WERI-Rb-1 (cell line): ENCODE data around the gene FMN2.

ENCODE experiments used
- DNase-seq: peaks from one replicate; pipeline ENCODE4 v3.0.0-alpha.2; 2020
- H3K27ac ChIP-seq: fragments of 250-450 bp; sonication (Bioruptor Pico); 2 replicates; pipeline ENCODE4 v1.5.1; 2020; ENCODE audit warnings: mild to moderate bottlenecking, moderate library complexity
- H3K27me3 ChIP-seq: fragments of 250-450 bp; sonication (Bioruptor Pico); 2 replicates; pipeline ENCODE4 v1.5.1; 2021; ENCODE audit warnings: mild to moderate bottlenecking, low read depth, moderate library complexity; ENCODE audit not compliant: insufficient read depth, severe bottlenecking
- H3K36me3 ChIP-seq: fragments of 250-450 bp; sonication (Bioruptor Pico); 2 replicates; pipeline ENCODE4 v1.5.1; 2020; ENCODE audit warnings: mild to moderate bottlenecking, moderate library complexity
- H3K4me3 ChIP-seq: 2 replicates; pipeline ENCODE4 v1.5.1; 2011; ENCODE audit warnings: low read depth, mild to moderate bottlenecking, control low read depth, low read length
- H3K9me3 ChIP-seq: fragments of 250-450 bp; sonication (Bioruptor Pico); 2 replicates; pipeline ENCODE4 v1.5.1; 2021; ENCODE audit warnings: mild to moderate bottlenecking, moderate library complexity; ENCODE audit not compliant: severe bottlenecking
- TF ChIP-seq, protein P1 (sequence below): IDR thresholded peaks from 2 replicates; pipeline ENCODE4 v1.5.1; 2011; ENCODE audit warnings: low read depth, mild to moderate bottlenecking, control low read depth, inconsistent platforms, low read length

Gene FMN2

DNA sequence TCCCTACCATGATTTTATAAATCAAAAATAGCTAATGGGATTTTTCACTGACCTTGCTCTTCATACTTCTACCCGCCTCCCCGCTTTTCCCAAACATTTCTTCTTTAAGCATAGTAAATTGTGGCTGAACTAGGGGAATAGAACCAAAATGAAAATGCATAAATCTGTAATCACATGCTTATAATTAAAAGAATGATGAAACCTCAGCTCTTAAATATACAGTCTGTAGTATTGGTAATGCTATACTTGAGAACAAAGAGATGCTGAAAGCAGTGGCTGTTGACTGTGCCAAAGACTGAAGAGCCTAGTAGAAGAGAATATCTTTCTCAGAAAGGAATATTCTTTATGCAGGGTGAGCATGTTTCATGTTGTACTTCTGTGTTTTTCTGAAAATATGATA is 271.1 kb downstream of the FMN2 start:
- peaks cover 76% of the 10 kb centered on the region for H3K36me3 ChIP-seq

DNA sequence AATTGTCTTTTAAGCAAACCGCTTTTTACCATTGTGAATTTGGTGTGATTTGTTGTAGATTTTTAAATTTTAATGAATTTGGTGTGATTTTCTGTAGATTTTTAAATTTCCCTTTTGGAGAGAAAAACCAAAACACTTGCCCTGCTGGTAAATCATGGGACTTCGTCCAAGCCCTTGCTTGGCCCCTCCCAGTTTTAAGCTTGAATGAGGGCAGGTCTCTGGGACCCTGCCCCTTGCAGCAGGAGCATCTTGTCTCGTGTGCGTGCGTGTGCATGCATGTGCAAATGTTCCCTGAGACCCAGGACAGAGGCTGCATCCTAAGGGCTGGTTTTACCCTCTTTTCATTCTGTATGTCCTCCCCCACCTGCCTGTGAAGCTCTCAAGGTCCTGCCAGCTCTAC is 271.6 kb downstream of the FMN2 start:
- Histone ChIP-seq H3K9me3 (no peaks in the 10 kb centered on the region), H3K36me3 (peaks cover 71% of the 10 kb centered on the region), H3K4me3 (no peak overlapping the region), H3K27me3 (no peaks in the 10 kb centered on the region), H3K27ac (no peak overlapping the region)
- DNase-seq = no peak
- TF ChIP-seq, protein P1, sequence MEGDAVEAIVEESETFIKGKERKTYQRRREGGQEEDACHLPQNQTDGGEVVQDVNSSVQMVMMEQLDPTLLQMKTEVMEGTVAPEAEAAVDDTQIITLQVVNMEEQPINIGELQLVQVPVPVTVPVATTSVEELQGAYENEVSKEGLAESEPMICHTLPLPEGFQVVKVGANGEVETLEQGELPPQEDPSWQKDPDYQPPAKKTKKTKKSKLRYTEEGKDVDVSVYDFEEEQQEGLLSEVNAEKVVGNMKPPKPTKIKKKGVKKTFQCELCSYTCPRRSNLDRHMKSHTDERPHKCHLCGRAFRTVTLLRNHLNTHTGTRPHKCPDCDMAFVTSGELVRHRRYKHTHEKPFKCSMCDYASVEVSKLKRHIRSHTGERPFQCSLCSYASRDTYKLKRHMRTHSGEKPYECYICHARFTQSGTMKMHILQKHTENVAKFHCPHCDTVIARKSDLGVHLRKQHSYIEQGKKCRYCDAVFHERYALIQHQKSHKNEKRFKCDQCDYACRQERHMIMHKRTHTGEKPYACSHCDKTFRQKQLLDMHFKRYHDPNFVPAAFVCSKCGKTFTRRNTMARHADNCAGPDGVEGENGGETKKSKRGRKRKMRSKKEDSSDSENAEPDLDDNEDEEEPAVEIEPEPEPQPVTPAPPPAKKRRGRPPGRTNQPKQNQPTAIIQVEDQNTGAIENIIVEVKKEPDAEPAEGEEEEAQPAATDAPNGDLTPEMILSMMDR = no peak

More for the DNA sequence above, 271.1 kb downstream of the FMN2 start:
- H3K4me3 ChIP-seq = no peak overlapping the region
- DNase-seq = no peak
- H3K27me3 ChIP-seq = no peaks in the 10 kb centered on the region
- no peak overlapping the region for H3K27ac ChIP-seq
- no peaks in the 10 kb centered on the region for H3K9me3 ChIP-seq
- TF ChIP-seq, protein P1 = no peak

DNA sequence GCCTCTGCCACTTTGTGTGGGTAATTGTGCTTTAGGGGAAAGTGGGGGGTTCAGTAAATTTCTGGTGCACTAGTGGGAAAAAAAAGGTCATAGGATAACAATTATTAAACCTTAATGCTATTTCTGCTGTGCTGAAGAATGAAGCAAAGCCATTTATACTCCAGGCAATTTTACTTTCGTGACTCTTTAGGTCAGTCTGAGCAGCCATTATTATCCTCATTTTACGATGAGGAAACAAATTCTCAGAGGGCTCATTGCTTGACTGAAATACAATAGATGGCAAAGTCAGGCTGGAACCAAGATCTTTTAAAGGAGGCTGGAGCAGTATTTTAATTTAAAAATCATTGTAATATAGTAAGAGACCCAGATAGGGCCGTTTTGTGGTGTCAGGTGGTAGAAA is 272.2 kb downstream of the FMN2 start:
- no peak for DNase-seq
- H3K9me3 ChIP-seq = no peaks in the 10 kb centered on the region
- H3K27me3 ChIP-seq = no peaks in the 10 kb centered on the region
- no peak overlapping the region for H3K4me3 ChIP-seq
- TF ChIP-seq, protein P1 = no peak
- peaks cover 65% of the 10 kb centered on the region for H3K36me3 ChIP-seq
- no peak overlapping the region for H3K27ac ChIP-seq

DNA sequence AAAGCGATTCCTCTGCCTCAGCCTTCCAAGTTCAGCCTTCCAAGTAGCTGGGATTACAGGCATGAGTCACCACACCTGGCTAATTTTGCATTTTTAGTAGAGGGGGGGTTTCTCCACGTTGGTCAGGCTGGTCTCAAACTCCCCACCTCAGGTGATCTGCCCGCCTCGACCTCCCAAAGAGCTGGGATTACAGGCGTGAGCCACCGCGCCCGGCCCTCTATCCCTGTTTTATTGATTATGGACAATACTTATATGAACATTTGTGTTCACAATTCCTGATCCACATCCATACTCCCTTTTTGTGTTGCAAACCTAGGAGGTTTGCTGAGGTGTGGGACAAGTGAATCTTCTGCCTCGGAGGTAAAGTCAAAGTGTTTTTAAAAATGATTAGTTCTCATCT is 275.0 kb downstream of the FMN2 start:
- H3K27me3 ChIP-seq = no peaks in the 10 kb centered on the region
- no peak for DNase-seq
- H3K9me3 ChIP-seq = no peaks in the 10 kb centered on the region
- H3K36me3 ChIP-seq = peaks cover 54% of the 10 kb centered on the region
- no peak overlapping the region for H3K4me3 ChIP-seq
- TF ChIP-seq, protein P1 = no peak
- no peak overlapping the region for H3K27ac ChIP-seq

DNA sequence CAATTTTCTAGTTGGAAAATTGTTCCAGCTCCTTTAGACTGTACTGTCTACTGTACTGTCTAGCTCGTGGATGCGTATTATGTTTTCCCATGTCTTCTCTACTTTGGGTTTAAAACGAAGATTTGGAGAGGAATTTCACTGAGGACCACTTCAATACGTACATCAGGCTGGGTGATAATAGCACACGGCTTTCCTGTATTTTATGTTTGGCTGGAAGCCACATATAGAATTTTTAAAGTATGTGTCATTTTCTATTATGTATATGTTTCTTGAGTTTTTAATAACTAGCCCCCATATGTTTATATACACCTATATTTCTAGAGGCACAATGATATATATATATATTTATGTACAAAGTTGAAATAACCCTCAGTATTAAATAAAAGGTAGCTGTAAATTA is 293.9 kb downstream of the FMN2 start:
- H3K36me3 ChIP-seq = peaks cover 43% of the 10 kb centered on the region
- H3K27me3 ChIP-seq = no peaks in the 10 kb centered on the region
- peaks cover 14% of the 10 kb centered on the region for H3K9me3 ChIP-seq
- no peak overlapping the region for H3K27ac ChIP-seq
- DNase-seq = no peak
- no peak overlapping the region for H3K4me3 ChIP-seq
- TF ChIP-seq, protein P1 = no peak
